ENCODE results near the gene EYS. TPM values are rescaled to one million over a fixed set of nuclear protein-coding genes. Genes with fewer than 3 reads are reported as not detected.

Gene EYS
- total RNA-seq, 2 donors from 2014 or later, result not detected

- no peaks in the 10 kb centered on the region for H3K27me3 Mint-ChIP-seq (ENCODE audit: low read depth)
- H3K36me3 Mint-ChIP-seq (ENCODE audit: insufficient read depth in 2 of 2), result no peaks in the 10 kb centered on the region
- ATAC-seq (replicated peaks in 1 of 2) (no peak), DNase-seq (no peak)
- H3K27ac Mint-ChIP-seq, result no peak overlapping the region
- H3K4me1 Mint-ChIP-seq (ENCODE audit: low read depth), result no peaks in the 10 kb centered on the region
- peaks cover 2 to 4% of the 10 kb centered on the region in 2 donors for H3K9me3 Mint-ChIP-seq
- no peak overlapping the region for H3K4me3 Mint-ChIP-seq
Measured at GRCh38 chr6:64932486-64932885, 774.5 kb downstream of the EYS start.

DNA sequence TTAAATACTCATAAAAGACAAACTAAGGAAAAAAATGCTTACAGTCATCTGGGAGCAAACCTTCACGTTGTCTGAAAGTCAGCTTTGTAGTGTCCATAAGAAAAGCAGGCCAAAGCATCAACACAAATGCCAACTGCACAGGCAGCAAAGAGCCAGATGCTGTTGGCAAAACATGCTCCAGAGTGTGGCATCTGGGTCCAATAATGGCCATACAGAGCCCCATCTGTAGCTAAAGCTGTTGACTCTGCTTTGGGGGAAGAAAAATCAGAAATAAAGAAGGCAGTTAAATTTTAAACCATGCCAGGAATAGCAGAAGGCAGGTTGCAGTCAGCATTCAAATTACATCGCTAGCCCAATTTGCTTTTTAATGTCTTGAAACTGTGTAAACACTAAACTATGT lies 776.3 kb downstream of the EYS start:
- Mint-ChIP-seq H3K27ac (no peak overlapping the region), H3K4me3 (no peak overlapping the region), H3K36me3 (ENCODE audit: insufficient read depth in 2 of 2) (no peaks in the 10 kb centered on the region), H3K27me3 (ENCODE audit: low read depth) (no peaks in the 10 kb centered on the region), H3K9me3 (peaks cover 2 to 4% of the 10 kb centered on the region in 2 donors), H3K4me1 (ENCODE audit: low read depth) (no peaks in the 10 kb centered on the region)
- ATAC-seq (replicated peaks in 1 of 2), result no peak
- no peak for DNase-seq

- no peaks in the 10 kb centered on the region for H3K36me3 Mint-ChIP-seq (ENCODE audit: insufficient read depth in 2 of 2)
- peaks cover 2 to 12% of the 10 kb centered on the region in 2 donors for H3K9me3 Mint-ChIP-seq
- no peaks in the 10 kb centered on the region for H3K4me1 Mint-ChIP-seq (ENCODE audit: low read depth)
- no peak for ATAC-seq (replicated peaks in 1 of 2)
- no peak overlapping the region for H3K27ac Mint-ChIP-seq
- no peak overlapping the region for H3K4me3 Mint-ChIP-seq
- no peaks in the 10 kb centered on the region for H3K27me3 Mint-ChIP-seq (ENCODE audit: low read depth)
- DNase-seq, result no peak
Measured at GRCh38 chr6:64926051-64926450, 781.0 kb downstream of the EYS start.

DNA sequence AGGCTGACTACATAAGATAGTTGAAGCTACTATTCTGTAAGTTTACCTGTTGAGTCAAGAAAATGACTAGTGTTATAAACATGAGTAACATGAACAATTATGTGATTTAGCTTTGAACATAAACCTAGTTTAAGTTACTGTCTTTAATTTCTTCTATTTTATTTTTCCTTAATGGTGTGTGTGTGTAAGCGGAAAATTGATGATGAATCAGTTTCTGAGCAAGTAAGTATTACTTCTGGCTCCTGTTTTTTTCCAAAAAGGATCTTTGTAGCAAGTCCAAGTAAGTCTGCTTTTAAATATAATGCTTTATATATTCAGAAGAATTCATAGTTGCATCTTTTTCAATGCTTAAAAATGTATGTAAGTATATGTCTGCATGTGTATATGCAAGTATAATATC lies 786.8 kb downstream of the EYS start:
- Mint-ChIP-seq H3K4me1 (ENCODE audit: low read depth) (no peaks in the 10 kb centered on the region), H3K9me3 (peaks cover 6 to 17% of the 10 kb centered on the region in 2 donors), H3K27ac (no peak overlapping the region), H3K36me3 (ENCODE audit: insufficient read depth in 2 of 2) (peaks cover 0 to 4% of the 10 kb centered on the region in 2 donors), H3K4me3 (no peak overlapping the region), H3K27me3 (ENCODE audit: low read depth) (no peaks in the 10 kb centered on the region)
- DNase-seq, result no peak
- no peak for ATAC-seq (replicated peaks in 1 of 2)

- no peak overlapping the region for H3K27ac Mint-ChIP-seq
- H3K36me3 Mint-ChIP-seq (ENCODE audit: insufficient read depth in 2 of 2), result peaks cover 0 to 4% of the 10 kb centered on the region in 2 donors
- H3K27me3 Mint-ChIP-seq (ENCODE audit: low read depth), result no peaks in the 10 kb centered on the region
- H3K9me3 Mint-ChIP-seq, result peaks cover 8 to 9% of the 10 kb centered on the region in 2 donors
- ATAC-seq (replicated peaks in 1 of 2) (no peak), DNase-seq (no peak)
- no peak overlapping the region for H3K4me3 Mint-ChIP-seq
- H3K4me1 Mint-ChIP-seq (ENCODE audit: low read depth), result no peaks in the 10 kb centered on the region
Measured at GRCh38 chr6:64914124-64914523, 792.9 kb downstream of the EYS start.

DNA sequence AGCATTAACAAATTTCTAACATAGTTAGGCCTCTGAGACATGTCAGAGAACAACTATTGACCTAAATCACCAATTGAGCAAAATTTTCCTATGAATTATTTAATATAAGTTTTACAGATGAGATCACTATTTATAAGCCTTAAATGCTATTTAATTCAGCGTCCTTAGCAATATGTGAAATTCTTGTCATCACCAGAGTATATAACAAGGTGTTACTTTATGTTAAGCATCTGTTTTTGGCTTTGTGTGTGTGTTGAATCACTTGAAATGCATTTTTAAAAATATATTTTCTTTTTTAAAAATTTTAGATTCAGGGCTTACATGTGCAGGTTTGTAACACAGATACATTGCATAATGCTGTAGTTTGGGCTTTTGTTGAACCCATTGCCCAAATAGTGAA lies 794.1 kb downstream of the EYS start:
- DNase-seq, result no peak
- Mint-ChIP-seq H3K9me3 (peaks cover 6 to 9% of the 10 kb centered on the region in 2 donors), H3K27ac (no peak overlapping the region)

GRCh38 chr6:64908104-64908503 lies 798.9 kb downstream of the EYS start:
- Mint-ChIP-seq H3K27ac (no peak overlapping the region), H3K36me3 (ENCODE audit: insufficient read depth in 2 of 2) (peaks cover 0 to 1% of the 10 kb centered on the region in 2 donors), H3K4me3 (no peak overlapping the region), H3K9me3 (peaks cover 0 to 5% of the 10 kb centered on the region in 2 donors), H3K27me3 (ENCODE audit: low read depth) (no peaks in the 10 kb centered on the region), H3K4me1 (ENCODE audit: low read depth) (no peaks in the 10 kb centered on the region)
- ATAC-seq (replicated peaks in 1 of 2), result no peak
- DNase-seq, result no peak

More for the DNA sequence above, 794.1 kb downstream of the EYS start:
- no peak overlapping the region for H3K4me3 Mint-ChIP-seq
- no peaks in the 10 kb centered on the region for H3K27me3 Mint-ChIP-seq (ENCODE audit: low read depth)
- H3K4me1 Mint-ChIP-seq (ENCODE audit: low read depth), result no peaks in the 10 kb centered on the region
- ATAC-seq (replicated peaks in 1 of 2), result no peak
- peaks cover 0 to 2% of the 10 kb centered on the region in 2 donors for H3K36me3 Mint-ChIP-seq (ENCODE audit: insufficient read depth in 2 of 2)

DNA sequence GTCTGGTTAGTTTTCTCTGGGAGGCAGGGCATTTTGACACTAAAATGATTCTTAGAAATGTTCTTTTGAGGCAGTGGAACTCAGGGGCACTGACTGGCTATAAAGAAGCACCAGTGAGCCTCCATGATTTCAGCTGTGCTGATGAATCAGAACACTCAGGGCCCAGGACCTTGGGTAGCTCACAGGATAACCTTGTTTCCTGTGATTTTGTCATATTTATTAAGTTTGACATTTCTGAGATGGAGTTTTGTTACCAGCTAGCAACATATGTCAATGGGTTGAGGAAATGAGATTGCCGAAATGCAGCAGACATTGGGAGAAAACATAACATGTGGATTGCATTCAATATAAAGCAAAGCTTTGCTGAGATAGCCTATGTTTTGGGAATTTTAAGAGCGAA lies 802.4 kb downstream of the EYS start:
- no peak overlapping the region for H3K4me3 Mint-ChIP-seq
- H3K9me3 Mint-ChIP-seq, result peaks cover 0 to 3% of the 10 kb centered on the region in 2 donors
- no peak overlapping the region for H3K27ac Mint-ChIP-seq
- H3K36me3 Mint-ChIP-seq (ENCODE audit: insufficient read depth in 2 of 2), result peaks cover 0 to 1% of the 10 kb centered on the region in 2 donors
- no peak for DNase-seq
- no peak for ATAC-seq (replicated peaks in 1 of 2)
- no peaks in the 10 kb centered on the region for H3K27me3 Mint-ChIP-seq (ENCODE audit: low read depth)
- H3K4me1 Mint-ChIP-seq (ENCODE audit: low read depth), result no peaks in the 10 kb centered on the region

DNA sequence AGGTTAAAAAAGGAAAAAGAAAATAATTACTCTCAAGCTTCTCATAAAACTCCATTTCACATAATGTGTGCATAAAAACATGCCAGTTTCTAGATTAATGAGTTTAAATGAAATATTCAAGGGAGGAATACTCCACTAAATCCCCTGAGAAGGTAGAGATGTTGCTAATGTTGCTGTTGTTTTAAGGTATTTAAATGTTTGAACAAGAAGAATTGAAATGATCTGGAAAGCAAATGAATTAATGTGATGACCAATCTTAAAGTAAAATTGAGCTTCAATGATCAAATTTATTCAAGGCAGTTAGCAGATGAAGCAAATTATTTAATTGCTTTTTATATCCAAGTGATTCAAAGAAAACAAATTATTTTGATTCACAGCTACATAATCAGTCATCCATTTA lies 804.4 kb downstream of the EYS start:
- H3K4me1 Mint-ChIP-seq (ENCODE audit: low read depth), result no peaks in the 10 kb centered on the region
- ATAC-seq (replicated peaks in 1 of 2) (no peak), DNase-seq (no peak)
- H3K4me3 Mint-ChIP-seq, result no peak overlapping the region
- H3K9me3 Mint-ChIP-seq, result peaks cover 8 to 11% of the 10 kb centered on the region in 2 donors
- no peak overlapping the region for H3K27ac Mint-ChIP-seq
- H3K27me3 Mint-ChIP-seq (ENCODE audit: low read depth), result no peaks in the 10 kb centered on the region
- H3K36me3 Mint-ChIP-seq (ENCODE audit: insufficient read depth in 2 of 2), result peaks cover 0 to 1% of the 10 kb centered on the region in 2 donors

DNA sequence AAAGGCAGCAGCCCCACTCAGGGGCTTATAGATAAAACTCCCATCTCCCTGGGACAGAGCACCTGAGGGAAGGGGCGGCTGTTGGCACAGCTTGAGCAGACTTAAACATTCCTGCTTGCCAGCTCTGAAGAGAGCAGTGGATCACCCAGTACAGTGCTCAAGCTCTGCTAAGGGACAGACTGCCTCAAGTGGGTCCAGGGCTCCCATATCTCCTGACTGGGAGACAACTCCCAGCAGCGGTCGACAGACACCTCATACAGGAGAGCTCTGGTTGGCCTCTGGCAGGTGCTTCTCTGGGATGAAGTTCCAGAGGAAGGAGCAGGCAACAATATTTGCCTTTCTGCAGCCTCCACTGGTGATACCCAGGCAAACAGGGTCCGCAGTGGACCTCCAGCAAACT lies 810.1 kb downstream of the EYS start:
- DNase-seq (no peak), ATAC-seq (replicated peaks in 1 of 2) (no peak)
- no peak overlapping the region for H3K27ac Mint-ChIP-seq
- peaks cover 9 to 15% of the 10 kb centered on the region in 2 donors for H3K9me3 Mint-ChIP-seq
- no peaks in the 10 kb centered on the region for H3K4me1 Mint-ChIP-seq (ENCODE audit: low read depth)
- no peaks in the 10 kb centered on the region for H3K36me3 Mint-ChIP-seq (ENCODE audit: insufficient read depth in 2 of 2)
- no peaks in the 10 kb centered on the region for H3K27me3 Mint-ChIP-seq (ENCODE audit: low read depth)
- H3K4me3 Mint-ChIP-seq, result no peak overlapping the region

- Mint-ChIP-seq H3K27ac (no peak overlapping the region), H3K27me3 (ENCODE audit: low read depth) (no peaks in the 10 kb centered on the region), H3K4me3 (no peak overlapping the region), H3K36me3 (ENCODE audit: insufficient read depth in 2 of 2) (no peaks in the 10 kb centered on the region), H3K9me3 (peaks cover 9 to 15% of the 10 kb centered on the region in 2 donors), H3K4me1 (ENCODE audit: low read depth) (no peaks in the 10 kb centered on the region)
- ATAC-seq (replicated peaks in 1 of 2) (no peak), DNase-seq (no peak)
Measured at GRCh38 chr6:64895945-64896344, 811.1 kb downstream of the EYS start.

- Mint-ChIP-seq H3K9me3 (peaks cover 4 to 7% of the 10 kb centered on the region in 2 donors), H3K4me3 (no peak overlapping the region), H3K27me3 (ENCODE audit: low read depth) (no peaks in the 10 kb centered on the region), H3K4me1 (ENCODE audit: low read depth) (no peaks in the 10 kb centered on the region), H3K27ac (no peak overlapping the region), H3K36me3 (ENCODE audit: insufficient read depth in 2 of 2) (no peaks in the 10 kb centered on the region)
- ATAC-seq (replicated peaks in 1 of 2) (no peak), DNase-seq (no peak)
Measured at GRCh38 chr6:64890609-64891008, 816.4 kb downstream of the EYS start.

DNA sequence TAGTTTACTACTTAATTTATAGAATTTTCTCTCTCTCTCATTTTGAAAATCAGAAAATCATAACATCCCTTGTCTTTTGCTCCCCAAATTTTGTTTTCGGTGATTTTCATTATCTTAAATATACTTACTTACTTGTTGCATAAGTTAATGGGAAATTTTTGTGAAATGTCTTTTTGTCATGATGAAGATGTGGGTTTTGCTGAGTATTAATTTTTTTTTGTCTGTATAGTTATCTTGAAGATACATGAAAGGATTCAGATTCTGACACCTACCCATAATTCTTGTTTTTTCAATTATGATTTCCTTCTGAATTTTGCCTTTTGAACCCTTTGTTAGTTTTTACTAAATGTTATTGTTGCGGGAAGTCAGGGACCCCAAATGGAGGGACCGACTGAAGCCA lies 817.9 kb downstream of the EYS start:
- DNase-seq (no peak), ATAC-seq (replicated peaks in 1 of 2) (no peak)
- H3K4me3 Mint-ChIP-seq, result no peak overlapping the region
- H3K9me3 Mint-ChIP-seq, result peaks cover 4 to 5% of the 10 kb centered on the region in 2 donors
- H3K36me3 Mint-ChIP-seq (ENCODE audit: insufficient read depth in 2 of 2), result no peaks in the 10 kb centered on the region
- H3K27ac Mint-ChIP-seq, result no peak overlapping the region
- no peaks in the 10 kb centered on the region for H3K27me3 Mint-ChIP-seq (ENCODE audit: low read depth)
- no peaks in the 10 kb centered on the region for H3K4me1 Mint-ChIP-seq (ENCODE audit: low read depth)

DNA sequence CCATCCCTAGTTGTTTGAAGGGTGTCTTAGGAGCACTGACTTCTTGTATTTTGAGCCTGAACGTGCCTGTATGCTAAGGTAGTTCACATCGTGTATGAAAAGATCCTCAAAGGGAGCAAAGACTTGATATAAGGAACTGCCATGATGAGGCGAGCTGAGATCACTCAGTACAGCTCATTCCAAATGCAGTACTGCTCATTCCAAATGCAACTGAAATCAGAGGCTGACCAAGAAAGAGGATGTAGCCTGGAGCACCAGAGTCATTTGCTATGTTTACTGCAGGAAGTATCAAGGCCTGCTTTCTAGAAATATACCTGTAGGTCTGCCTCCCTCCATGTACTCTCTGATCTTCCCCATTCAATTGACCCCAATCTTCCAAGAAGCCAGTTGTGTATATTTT lies 832.2 kb downstream of the EYS start:
- Mint-ChIP-seq H3K36me3 (ENCODE audit: insufficient read depth in 2 of 2) (no peaks in the 10 kb centered on the region), H3K27me3 (ENCODE audit: low read depth) (no peaks in the 10 kb centered on the region), H3K4me1 (ENCODE audit: low read depth) (no peaks in the 10 kb centered on the region), H3K4me3 (no peak overlapping the region), H3K9me3 (peaks cover 20 to 27% of the 10 kb centered on the region in 2 donors), H3K27ac (no peak overlapping the region)
- ATAC-seq (replicated peaks in 1 of 2), result no peak
- no peak for DNase-seq

Data from activated T-cell treated with anti-CD3 and anti-CD28 coated beads, Interleukin-2, amount 50 U/mL, for 72 hours (primary cell).